Uterus (tissue), 4 donors: ENCODE measurements around the gene UQCC2. TPM values are rescaled to one million over a fixed set of nuclear protein-coding genes. Genes with fewer than 3 reads are reported as not detected.

Experiments used
- DNase-seq, 2 donors: peaks; one replicate each; pipeline ENCODE4 v3.0.0-alpha.2; 2019 to 2020
- H3K27ac ChIP-seq, 2 donors: fragments of 200-600 bp; sonication (generic); 1 replicate in 1 of 2; 2 replicates in 1 of 2; pipeline ENCODE4 v1.5.1; 2016 to 2018
- H3K27me3 ChIP-seq, 2 donors: fragments of 200-600 bp; sonication (generic); one replicate each; pipeline ENCODE4 v1.5.1; 2018 to 2019; ENCODE audit warnings: control low read depth in 1 of 2
- H3K36me3 ChIP-seq, 2 donors: fragments of 200-600 bp; sonication (generic); one replicate each; pipeline ENCODE4 v1.5.1; 2019; ENCODE audit warnings: control low read depth in 1 of 2
- H3K4me1 ChIP-seq, 2 donors: fragments of 200-600 bp; sonication (generic); one replicate each; pipeline ENCODE4 v1.5.1; 2018 to 2019; ENCODE audit warnings: control low read depth in 1 of 2
- H3K4me3 ChIP-seq, 2 donors: fragments of 200-600 bp; sonication (generic); 1 replicate in 1 of 2; 2 replicates in 1 of 2; pipeline ENCODE4 v1.5.1; 2018 to 2019; ENCODE audit warnings: mild to moderate bottlenecking in 1 of 2
- H3K9me3 ChIP-seq, 2 donors: fragments of 200-600 bp; sonication (generic); one replicate each; pipeline ENCODE4 v1.5.1; 2019; ENCODE audit warnings: control low read depth in 1 of 2
- CTCF ChIP-seq, 4 experiments: fragments of 200-600 bp in 2 of 4; fragments of 450-650 bp in 2 of 4; sonication (generic) in 2 of 4; IDR thresholded peaks; one replicate each; pipeline ENCODE4 v1.5.1; 2016 to 2019; ENCODE audit warnings: antibody characterized with exemption in 4 of 4, mild to moderate bottlenecking in 2 of 4, moderate library complexity in 1 of 4
- POLR2A ChIP-seq, 2 donors: fragments of 450-650 bp; IDR thresholded peaks; one replicate each; pipeline ENCODE4 v1.6.1; 2016; ENCODE audit warnings: antibody characterized with exemption in 2 of 2, mild to moderate bottlenecking in 1 of 2, moderate library complexity in 1 of 2
- intact Hi-C: fragments of 100-400 bp; cut with DNase I; formaldehyde crosslinking; loops from one replicate; pipeline ENCODE4 v1.15.1; 2023; ENCODE audit warnings: low total_unique reads
- total RNA-seq, 4 donors: library from RNA; depleted of rRNA in 3 of 4; stranded (reverse); fragments of >200 nt in 3 of 4; gene quantifications; one replicate each; pipeline versions ENCODE4 v1.1.0 to v1.2.4, GENCODE V29; 2014 to 2023
- donor health status: DM: yes; HTN: yes; CAD: no.

Gene UQCC2
- total RNA-seq, 4 donors from 2014 or later, result 10.0 to 63.2 (median 30.9) TPM

- Histone ChIP-seq H3K4me1 (no peaks in the 10 kb centered on the region), H3K27me3 (no peaks in the 10 kb centered on the region), H3K36me3 (no peaks in the 10 kb centered on the region), H3K9me3 (no peaks in the 10 kb centered on the region), H3K27ac (no peak overlapping the region), H3K4me3 (no peak overlapping the region)
- intact Hi-C loops, result no loop called here
- DNase-seq, result no peak
- no peak for TF ChIP-seq POLR2A (IDR thresholded peaks at IDR 0.05)
Measured at GRCh38 chr6:33671744-33672072, 39.8 kb downstream of the UQCC2 start.

- no peak for TF ChIP-seq CTCF (IDR thresholded peaks at IDR 0.05)
- TF ChIP-seq POLR2A (IDR thresholded peaks at IDR 0.05), result no peak
- H3K36me3 ChIP-seq, result no peaks in the 10 kb centered on the region
- H3K27ac ChIP-seq, result no peak overlapping the region
- H3K4me3 ChIP-seq, result no peak overlapping the region
- intact Hi-C loops, result no loop called here
- no peak for DNase-seq
- H3K9me3 ChIP-seq, result no peaks in the 10 kb centered on the region
- no peaks in the 10 kb centered on the region for H3K27me3 ChIP-seq
- no peaks in the 10 kb centered on the region for H3K4me1 ChIP-seq
Measured at GRCh38 chr6:33670971-33671743, 40.3 kb downstream of the UQCC2 start.

GRCh38 chr6:33670086-33670660, 41.3 kb downstream of the UQCC2 start:
- H3K27me3 ChIP-seq, result no peaks in the 10 kb centered on the region
- TF ChIP-seq CTCF (IDR thresholded peaks at IDR 0.05) (no peak), POLR2A (IDR thresholded peaks at IDR 0.05) (no peak)
- H3K9me3 ChIP-seq, result no peaks in the 10 kb centered on the region
- no peak overlapping the region for H3K4me3 ChIP-seq
- intact Hi-C loops, result no loop called here
- H3K4me1 ChIP-seq, result no peaks in the 10 kb centered on the region
- H3K36me3 ChIP-seq, result no peaks in the 10 kb centered on the region
- no peak for DNase-seq
- H3K27ac ChIP-seq, result no peak overlapping the region

- DNase-seq, result no peak
- Histone ChIP-seq H3K36me3 (no peaks in the 10 kb centered on the region), H3K27ac (no peak overlapping the region)
Measured at GRCh38 chr6:33668914-33669313, 42.6 kb downstream of the UQCC2 start.

GRCh38 chr6:33668328-33668727, 43.2 kb downstream of the UQCC2 start:
- Histone ChIP-seq H3K27ac (no peak overlapping the region), H3K4me1 (no peaks in the 10 kb centered on the region), H3K36me3 (no peaks in the 10 kb centered on the region), H3K27me3 (no peaks in the 10 kb centered on the region), H3K9me3 (no peaks in the 10 kb centered on the region), H3K4me3 (no peak overlapping the region)
- TF ChIP-seq CTCF (IDR thresholded peaks at IDR 0.05) (no peak), POLR2A (IDR thresholded peaks at IDR 0.05) (no peak)
- intact Hi-C loops, result no loop called here
- no peak for DNase-seq

More at GRCh38 chr6:33668914-33669313, 42.6 kb downstream of the UQCC2 start:
- no peaks in the 10 kb centered on the region for H3K27me3 ChIP-seq
- H3K9me3 ChIP-seq, result no peaks in the 10 kb centered on the region
- no peak for TF ChIP-seq CTCF (IDR thresholded peaks at IDR 0.05)
- no peak for TF ChIP-seq POLR2A (IDR thresholded peaks at IDR 0.05)
- H3K4me3 ChIP-seq, result no peak overlapping the region
- intact Hi-C loops, result no loop called here
- no peaks in the 10 kb centered on the region for H3K4me1 ChIP-seq
